NCI-H2107 treated with DMSO at 0.1 percent for 48 hours (cell line): ENCODE data around the gene CHST6.
"Not testable (repeated sequence)": the region's sequence is repeated elsewhere in the genome, so short reads cannot be mapped to it uniquely, and the experiment has no call there.

Experiments
- DNase-seq: peaks from one replicate; lab custom pipeline; 2025; ENCODE audit not compliant: unreplicated experiment; lab: John Stamatoyannopoulos, UW

Gene CHST6

GRCh38 chr16:75477680-75478473 lies 17.4 kb downstream of the CHST6 start:
- DNase-seq = peak; percentile 80

GRCh38 chr16:75476817-75477216 lies 18.4 kb downstream of the CHST6 start:
- no peak for DNase-seq

DNA sequence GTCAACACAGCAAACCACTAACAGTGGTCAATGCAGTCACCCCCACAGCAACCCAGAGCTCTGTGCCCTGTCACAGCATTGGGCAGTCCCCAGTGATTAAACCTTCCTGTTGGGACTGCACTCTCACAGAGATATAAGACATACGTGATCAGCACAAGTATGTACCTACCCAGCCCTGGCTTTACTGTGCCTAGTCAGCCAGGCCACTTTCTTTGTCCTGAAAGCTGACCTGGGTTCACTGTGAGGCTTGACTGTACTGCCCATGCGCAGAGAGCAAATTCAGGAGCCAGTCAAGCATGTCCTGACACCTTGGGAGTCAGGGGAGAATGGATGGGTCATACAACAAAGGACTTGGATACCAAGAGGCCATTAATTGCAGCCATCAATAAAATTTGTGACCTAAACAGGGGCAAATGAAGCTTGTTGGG lies 19.8 kb downstream of the CHST6 start:
- DNase-seq = no peak

GRCh38 chr16:75472908-75473877 lies 22.0 kb downstream of the CHST6 start:
- no peak for DNase-seq

GRCh38 chr16:75471723-75472633 lies 23.3 kb downstream of the CHST6 start:
- peak; percentile 62 for DNase-seq

DNA sequence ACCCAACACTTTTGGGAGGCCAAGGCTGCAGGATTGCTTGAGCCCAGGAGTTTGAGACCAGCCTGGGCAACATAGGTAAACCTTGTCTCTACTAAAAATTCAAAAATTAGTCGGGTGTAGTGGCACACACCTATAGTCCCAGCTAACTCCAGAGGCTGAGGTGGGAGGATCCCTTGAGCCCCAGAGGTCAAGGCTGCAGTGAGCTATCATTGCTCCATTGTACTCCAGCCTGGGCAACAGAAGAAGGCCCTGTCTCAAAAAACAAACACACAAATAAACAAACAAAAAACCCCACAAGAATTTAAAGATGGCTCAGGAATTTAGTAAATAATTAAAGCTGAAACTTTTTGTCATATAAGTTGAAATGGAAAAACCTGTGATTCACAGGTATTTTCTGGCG lies 28.5 kb downstream of the CHST6 start:
- DNase-seq = no peak

DNA sequence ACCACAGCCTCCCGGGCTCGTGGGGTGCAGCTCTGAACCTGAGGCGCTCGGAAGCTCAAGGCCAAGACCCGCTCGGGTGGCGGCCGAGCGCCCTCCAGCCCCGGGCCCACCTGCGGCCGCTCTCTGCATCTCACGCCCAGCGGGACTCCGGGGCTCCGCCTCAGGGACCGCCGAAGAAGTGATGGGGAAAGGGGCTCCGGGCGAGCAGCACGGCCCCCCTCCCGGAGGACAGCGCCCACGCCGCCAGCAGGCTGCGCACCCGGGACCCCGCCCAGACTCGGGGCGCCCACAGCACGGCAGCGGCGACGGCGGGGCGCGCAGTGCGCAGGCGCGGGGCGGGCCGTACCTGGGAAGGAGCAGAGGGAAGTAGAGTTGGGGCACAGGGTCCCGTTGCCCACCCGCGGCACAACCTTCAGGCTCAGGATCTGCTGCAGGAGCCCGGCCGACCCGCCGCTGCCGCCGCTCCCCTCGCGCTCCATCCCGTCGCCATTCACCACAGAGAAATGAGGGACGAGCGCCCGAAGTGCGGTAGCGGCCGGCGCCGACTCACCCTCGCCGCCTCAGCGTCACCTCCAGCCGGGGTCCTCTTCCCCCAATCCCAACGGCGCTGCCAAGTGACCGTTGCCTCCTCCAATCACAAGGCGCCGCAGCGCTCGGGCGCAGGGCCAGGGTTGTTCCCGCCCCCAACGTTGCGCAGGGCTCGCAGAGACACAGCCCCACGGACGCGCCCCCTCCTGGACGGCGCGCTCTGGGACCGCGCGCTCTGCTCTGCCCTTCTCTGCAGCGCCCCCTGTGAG lies 30.9 kb downstream of the CHST6 start, which contains the start of gene TMEM170A:
Gene TMEM170A, minus strand, starts transcription at position 568 of the 797 bp plus-strand sequence. Its CDS starts 89 bp downstream, at position 479.
- peak; percentile 92 for DNase-seq

DNA sequence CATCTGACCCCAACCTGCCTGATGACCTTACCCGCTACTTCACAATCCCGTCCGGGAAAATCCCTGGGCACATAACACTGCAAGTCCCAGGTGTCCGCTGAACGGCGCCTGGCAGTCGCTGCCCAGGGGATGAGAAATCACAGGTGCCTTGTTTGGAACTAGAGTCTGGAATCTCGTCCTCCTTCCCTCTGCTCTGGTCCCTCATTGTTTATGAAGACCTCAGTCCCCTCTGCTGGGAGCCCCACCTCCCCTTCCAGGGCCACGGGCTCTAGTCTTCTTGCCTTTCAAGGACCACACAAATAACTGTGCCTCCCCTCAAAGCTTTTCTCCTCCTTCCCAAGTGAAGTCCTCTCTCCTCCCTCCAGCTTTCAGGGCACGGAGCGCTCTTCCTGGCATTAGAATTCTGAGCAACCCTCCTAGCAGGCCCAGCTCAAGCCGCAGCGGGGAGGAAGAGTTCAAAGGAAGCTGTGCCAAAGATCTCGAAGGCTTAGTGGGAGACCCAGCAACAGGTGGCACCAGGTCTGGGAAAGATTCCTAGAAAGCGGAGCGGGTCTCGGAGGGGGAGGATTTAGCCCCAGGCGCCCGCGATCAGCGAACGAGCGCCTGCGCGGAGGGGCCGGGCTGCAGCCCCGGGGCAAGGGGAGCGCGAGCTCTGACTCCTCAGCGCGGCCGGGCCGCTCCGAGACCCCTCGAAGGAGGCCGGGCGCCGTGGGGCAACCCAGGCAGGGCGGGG lies 31.7 kb downstream of the CHST6 start:
- not testable (repeated sequence) for DNase-seq

- DNase-seq = no peak
These were observed 32.4 kb downstream of the CHST6 start for GRCh38 chr16:75462806-75463205.

DNA sequence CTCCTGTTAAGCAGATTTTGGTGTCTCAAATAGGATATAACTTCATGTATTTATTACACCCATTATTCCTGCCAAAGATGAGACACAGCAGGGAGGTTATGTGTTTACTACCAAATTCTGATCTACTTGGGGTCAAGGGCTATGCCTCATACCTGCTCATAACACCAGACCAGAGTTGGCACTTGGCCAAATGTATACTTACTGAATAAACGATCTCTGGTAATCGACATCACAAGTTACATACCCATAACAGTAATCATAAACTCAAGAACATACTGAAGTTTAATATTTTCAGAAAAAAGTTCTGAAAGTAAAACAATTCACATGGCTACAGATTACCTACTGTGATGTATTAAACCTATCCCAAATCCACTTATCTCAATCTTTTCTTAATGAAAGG lies 33.7 kb downstream of the CHST6 start:
- no peak for DNase-seq

DNA sequence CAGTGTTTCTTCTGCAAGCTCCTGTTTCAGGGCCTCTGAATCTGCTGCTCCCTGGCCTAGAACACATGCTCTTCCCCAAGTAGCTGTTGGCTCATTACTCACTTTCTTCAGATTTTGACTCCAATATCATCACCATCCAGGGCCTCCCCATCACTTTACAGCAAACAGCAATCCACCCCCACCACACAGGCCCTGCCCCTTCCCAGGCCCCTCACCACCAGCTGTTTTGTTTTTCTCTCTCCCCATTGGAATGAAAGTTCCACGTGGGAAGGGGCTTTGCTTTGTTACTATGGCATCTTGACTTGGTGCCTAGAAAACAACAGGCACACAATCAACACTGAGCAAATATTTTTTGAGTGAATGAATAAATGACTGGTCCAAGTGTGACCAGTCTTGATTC lies 34.8 kb downstream of the CHST6 start:
- DNase-seq = no peak

- no peak for DNase-seq
These were observed 35.5 kb downstream of the CHST6 start for GRCh38 chr16:75459691-75460090.

- no peak for DNase-seq
These were observed 36.8 kb downstream of the CHST6 start for GRCh38 chr16:75458439-75458838.

- DNase-seq = no peak
These were observed 37.2 kb downstream of the CHST6 start for GRCh38 chr16:75458029-75458428.

- no peak for DNase-seq
These were observed 37.7 kb downstream of the CHST6 start for GRCh38 chr16:75457485-75458021.

GRCh38 chr16:75456971-75457370 lies 38.3 kb downstream of the CHST6 start:
- DNase-seq = no peak

DNA sequence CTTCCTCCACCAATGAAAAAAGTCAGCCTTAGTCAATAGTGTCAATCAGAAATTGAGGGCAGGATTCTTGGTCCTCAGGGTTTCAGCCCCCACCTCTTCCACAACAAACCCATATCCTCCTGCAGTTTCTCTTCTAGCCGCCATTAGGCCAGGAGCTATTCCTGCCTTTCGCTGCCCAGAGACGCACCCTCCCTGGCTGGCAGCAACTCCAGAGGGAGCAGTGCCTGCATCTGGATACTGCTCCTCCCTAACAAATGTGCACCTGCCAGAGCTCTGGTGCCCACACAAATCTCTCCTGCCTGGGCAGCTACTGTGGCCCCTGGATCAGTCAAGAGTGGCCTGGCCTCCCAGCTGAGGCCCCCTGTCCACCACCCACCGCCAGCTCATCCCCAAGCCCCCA lies 38.8 kb downstream of the CHST6 start:
- DNase-seq = not testable (repeated sequence)

DNA sequence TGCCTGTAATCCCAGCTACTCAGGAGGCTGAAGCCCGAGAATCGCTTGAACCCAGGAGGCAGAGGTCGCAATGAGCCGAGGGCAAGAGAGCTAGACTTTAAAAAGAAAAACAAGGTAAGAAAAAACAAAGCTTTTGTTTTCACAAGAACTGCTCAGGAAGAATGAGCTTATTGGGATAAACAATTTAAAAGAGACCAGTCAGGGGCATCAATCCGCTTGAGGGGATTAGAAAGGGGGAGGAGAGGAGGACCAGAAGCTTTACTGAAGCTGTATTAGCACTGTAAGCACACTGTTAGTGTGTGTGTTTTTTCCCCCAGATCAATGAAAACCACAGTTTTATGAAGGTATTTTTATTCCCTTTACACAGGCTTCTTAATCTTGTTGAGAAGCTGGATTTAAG lies 39.6 kb downstream of the CHST6 start:
- DNase-seq = no peak
